Activated T-cell treated with anti-CD3 and anti-CD28 coated beads, Interleukin-2, amount 50 U/mL, for 1 hour (primary cell): ENCODE data around the gene NFIA.
"Not testable (repeated sequence)": the region's sequence is repeated elsewhere in the genome, so short reads cannot be mapped to it uniquely, and the experiment has no call there.

Experiments
- DNase-seq: peaks from one replicate; pipeline ENCODE4 v3.0.0-alpha.2; 2020

NFIA gene

DNA sequence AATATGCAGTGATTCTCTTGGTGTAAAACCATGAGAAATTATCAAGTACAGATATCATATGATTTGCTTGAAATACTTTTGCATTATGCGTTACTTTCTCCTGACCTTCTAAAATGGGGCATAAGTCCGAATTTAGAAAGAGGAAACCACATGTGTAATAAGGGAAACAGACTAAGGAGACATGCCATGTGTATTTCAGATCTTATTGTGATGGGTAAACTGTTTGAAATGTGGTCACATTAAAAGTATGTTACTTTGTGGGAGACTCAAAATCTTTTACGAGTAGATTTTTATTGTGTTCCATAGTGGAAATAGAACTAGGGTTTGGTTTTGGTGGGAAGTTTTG lies 173.0 kb downstream of the NFIA start:
- DNase-seq, result no peak

DNA sequence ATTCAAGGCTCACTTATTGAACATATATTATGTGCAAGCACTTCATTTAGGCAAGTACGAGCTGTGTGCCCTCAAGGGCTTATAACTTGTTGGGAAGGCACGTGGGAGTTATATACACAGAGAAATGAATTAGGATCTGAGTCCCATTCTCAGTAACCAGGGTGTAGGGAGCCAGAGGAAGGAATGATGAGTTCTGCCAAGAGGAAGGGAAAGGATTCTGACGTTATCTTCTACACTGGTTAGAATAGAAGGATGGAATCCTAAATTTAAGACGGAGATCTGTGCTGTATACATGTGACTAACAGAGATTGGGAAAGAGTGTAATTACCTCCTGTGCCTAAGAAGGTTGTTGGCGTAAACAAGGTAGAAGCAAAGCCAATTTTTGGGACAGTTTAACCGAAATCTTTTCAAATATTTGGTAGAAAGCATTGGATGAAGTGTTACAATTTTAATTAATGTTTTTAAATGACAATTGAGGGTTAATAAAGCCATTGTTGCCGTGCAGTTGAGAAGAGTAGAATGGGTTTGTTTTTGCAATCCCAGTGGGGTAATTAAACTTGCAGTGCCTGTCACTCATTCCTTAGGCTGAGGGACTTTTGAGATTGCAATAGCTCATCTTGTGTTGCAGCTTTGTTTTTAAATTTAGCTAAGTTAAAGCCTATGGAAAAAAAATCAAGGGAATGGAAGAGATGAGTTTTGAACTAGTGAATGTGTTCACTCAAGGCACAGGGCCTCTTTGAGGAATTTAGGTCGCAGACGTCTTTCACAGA lies 177.2 kb downstream of the NFIA start:
- DNase-seq, result no peak

DNA sequence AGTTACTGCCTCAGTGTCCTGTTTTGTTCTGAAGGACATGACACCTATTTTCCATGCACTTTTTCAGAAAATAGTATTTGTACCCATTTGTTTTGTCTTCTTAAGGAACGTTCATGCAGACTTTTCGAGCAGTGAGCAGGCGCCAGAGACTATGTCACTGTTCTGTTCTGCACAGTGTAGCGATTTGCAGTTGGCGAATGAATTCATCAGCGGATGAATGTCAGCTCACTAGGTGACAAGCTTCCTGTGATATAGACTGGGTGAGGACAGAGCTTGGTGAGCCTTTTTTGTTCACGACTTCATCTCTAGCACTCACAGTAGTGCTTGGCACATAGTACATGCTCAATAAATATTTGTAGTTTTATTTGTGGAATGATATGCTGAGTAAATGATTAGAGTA lies 177.8 kb downstream of the NFIA start:
- no peak for DNase-seq

DNA sequence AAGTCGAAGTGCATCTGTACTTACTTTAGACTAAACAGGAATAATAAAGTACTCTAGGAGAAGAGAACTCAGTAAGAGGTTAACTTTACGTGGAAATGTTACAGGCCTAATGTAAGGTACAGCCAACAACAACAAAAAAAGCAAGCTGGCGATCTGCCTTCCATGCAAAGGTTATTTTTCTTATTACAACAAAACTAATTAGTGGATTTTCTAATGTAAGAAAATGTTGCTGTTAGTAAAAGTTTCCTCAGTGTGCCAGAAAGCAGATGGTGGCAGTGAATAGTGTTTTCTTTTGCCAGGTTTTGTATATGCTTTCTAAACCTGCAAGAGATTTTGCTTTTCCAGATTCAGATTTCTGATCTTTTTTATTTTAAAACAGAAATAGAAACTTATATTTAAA lies 179.2 kb downstream of the NFIA start:
- no peak for DNase-seq

- no peak for DNase-seq
Observed at GRCh38 chr1:61263905-61264824, 181.8 kb downstream of the NFIA start.

DNA sequence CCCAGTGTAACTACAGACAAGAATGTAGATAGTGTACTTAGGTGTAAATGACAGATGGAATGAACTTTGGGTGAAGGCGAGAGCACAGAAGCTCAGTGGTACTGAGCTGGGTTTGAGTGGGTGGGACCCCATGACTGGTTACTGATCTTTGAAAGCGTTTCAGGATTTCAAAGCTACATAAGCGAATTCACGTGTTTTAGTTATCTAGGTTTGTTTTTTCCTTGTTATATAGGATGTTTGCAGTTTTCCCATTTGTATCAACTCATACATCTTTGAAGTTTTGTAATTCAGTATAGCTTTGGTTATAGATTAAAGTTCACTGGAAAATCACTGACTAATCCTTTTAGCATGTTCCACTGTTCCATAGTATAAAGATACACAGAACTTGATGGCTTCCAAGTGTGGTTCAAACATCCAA lies 182.5 kb downstream of the NFIA start:
- no peak for DNase-seq

DNA sequence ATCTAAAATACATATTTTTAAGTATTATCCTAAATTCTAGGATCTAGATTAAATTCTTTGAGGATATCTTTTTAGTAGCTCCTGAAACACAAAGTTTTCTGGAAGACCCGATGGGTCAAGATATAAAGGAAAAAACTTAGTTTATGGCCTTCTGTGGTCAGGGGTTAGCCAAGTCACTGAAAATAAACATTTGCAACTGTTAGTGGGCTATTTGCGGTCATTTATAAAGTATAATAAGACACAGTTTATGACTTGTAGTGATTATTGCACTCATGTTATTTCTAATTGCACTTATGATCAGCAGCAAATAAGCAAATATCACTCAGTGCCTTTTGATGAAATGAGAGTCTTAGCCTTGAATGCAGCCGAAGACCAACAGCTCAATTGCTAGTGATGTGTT lies 183.3 kb downstream of the NFIA start:
- DNase-seq, result no peak

DNA sequence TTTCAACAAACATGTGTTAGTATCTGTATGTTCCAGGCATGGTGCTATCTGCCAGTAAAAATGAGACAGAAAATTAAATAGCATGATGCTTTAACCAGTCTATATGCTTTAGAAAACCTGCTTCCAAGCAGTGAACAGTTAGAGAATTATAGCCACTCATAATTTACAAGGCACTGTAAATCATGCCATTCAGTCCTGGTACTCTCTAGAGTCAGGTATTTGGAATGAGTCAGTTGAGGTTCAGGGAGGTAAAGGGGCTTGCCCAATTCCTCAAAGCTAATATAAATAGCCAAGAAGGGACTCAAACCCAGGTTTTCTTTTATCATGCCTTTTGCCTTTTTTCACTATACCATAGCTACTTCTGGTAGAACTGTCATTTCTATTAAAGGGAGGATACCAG lies 184.4 kb downstream of the NFIA start:
- no peak for DNase-seq

DNA sequence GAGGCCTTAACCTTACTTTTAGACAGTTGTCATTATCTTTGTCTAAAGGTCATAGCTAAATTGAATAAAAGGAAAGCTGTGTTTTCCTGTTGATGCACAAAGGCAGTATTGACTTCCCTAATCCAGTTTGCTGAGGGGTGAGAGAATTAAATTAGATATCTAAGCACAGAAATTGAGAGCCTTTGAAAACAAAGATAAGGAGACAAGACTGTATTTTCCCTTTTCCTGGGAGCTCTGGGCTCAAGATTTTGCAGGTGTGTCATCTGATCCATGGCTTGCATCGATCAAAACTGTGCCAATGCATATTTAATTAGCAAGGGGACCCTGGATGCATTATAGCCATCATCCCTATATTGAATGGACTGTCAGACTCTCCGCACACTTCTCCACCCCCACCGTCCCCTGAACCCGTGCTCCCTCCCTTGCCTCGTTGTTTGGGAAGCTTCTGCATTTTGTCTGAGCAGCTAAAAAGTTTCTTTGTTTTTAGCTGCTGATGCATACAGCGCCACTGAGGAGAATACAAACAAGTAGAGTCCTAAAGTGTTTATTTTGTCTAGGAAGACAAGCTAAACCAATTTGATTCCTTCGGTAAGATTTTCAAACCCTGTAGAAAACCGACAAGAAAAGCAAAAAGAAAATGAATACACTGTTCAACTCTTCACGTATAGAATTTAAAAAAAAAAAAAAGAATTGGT lies 186.3 kb downstream of the NFIA start:
- DNase-seq, result no peak

GRCh38 chr1:61269602-61270001 lies 187.2 kb downstream of the NFIA start:
- no peak for DNase-seq

DNA sequence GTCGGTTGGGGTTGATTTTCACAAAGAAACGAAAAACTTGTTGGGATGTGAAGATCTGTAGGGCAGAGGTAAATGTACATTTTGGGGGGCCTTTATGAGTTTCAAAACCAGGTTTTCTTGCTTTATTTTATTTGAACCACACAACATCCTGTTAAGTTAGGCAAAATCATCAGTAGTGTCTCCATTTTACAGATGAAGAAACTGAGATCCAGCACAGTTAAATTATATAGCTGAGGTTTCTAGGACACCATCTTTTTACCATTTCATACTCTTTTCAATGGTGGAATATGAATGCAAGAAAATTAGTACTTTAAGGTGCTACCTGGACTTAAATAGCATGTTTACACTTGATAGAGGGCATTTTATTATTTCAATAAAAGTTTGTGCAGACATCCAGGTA lies 187.7 kb downstream of the NFIA start:
- DNase-seq, result no peak

- DNase-seq, result no peak
Observed at GRCh38 chr1:61270761-61271411, 188.5 kb downstream of the NFIA start.

DNA sequence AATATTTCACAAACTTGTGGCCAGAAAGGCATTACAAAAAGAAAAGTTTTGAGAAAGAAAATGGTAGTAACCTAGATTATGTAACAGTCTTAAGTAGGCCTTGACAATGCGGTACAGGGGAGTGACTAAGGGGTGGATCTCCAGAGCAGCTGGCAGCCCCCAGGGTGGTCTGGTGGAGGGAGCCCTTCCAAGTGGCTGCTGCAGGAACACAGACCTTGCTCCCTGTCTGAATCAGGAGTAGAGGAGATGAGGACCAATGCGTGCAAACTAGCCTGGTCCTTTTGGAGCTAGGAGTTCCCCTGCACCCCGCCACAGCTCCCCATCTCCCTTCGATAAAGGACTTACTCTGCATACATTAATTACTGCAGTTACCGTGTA lies 189.0 kb downstream of the NFIA start:
- no peak for DNase-seq

- no peak for DNase-seq
Observed at GRCh38 chr1:61273167-61273705, 190.9 kb downstream of the NFIA start.

DNA sequence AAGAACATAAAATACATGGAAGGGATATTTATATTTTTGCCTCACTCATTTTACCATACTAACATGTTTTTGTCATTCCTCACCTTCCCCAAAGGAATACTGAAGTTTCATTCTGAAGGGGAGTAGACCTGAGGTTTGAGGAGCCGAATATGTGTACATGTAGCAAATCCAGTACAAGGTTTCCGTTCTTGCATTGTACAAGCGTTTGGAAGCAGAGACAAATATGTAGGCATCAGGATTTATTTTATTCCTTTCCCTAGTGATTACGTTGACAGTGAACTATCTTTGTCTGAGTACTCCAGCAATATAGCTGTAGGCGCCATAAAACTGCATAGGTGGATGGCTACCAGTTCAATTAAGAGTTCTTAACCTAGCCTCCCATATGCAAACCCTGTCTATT lies 191.5 kb downstream of the NFIA start:
- no peak for DNase-seq

GRCh38 chr1:61274939-61275338 lies 192.6 kb downstream of the NFIA start:
- no peak for DNase-seq

DNA sequence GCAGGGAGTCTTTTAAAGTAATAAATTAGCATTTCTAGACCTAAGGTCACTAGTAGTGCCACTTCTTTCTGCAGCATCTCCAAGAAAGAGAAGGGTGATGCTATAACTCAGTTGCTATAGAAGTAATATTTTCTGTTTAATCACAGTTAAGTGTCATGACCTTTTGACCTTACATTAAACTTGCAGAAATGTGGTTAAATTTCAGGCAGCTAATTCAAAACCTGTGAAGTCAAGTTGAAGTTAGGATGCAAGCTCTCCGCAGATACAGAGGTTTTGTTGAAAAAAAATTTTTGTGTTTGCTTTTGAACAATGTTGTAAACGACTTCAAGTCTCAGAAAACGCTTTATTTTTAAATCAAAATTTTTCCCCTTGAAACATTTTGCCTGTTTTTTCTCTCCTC lies 193.9 kb downstream of the NFIA start:
- no peak for DNase-seq

DNA sequence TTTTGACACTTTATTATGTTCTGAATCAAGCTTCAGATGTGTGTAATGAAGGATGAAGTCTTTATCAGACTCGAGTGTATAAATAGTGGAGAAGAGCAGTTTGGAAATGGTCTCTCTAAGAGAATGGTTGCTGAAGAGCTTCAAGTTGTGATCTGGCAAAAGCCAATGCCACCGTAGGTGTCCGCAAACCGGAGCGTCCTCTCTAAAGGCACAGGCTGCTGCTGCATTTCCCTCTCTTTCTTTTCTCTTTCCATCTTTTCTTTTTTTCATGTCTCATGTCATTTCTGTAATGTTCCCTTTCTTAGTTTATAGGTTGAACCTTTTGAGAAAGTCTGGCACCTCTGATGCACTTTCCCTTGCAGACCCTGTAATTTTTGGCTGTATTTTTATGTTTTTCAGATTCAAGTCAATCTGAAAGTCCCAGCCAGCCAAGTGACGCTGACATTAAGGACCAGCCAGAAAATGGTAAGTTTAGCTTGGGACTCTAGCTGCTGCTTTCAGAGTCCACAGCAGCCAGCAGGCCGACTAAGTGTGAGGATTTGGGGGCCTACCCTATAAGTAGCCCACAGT lies 194.8 kb downstream of the NFIA start:
- no peak for DNase-seq

- DNase-seq, result not testable (repeated sequence)
Observed at GRCh38 chr1:61278503-61278902, 196.1 kb downstream of the NFIA start.

DNA sequence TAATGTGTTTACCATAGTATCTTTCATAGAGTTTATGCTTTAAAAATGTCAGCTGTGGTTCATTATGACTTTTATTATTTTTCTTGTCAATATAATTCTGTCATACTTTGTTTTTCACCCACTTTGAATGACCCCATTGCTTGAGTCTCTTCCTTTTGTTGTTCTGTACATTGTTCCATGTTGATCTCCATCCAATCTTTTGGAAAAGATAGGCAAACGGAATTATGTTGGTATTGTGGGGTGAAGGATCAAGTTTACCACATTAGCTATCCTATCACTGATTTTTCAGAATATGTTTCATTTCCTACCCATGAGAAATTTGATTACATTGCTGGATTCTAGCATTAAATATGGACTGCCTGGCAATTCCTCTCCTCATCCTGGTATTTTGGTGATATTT lies 196.6 kb downstream of the NFIA start:
- no peak for DNase-seq

DNA sequence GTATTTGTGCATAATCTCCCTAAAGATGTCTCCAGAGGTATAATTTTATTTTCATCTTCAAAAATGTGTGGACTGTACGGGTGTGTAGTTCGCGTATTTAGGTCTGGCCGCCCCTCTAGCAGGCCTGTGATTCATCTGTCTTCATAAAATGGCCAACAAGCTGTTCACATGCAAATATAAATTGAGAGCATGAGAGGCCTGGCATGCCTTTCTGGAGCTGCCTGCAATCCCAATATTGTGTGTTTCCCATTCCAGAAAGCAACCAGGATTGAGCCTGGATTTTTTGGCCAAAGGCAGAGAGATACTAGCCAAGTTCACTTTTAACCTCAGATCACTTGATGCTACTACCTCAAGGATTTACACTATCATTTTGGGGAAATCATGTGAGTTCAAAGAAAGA lies 197.2 kb downstream of the NFIA start:
- DNase-seq, result no peak

GRCh38 chr1:61280452-61280851 lies 198.1 kb downstream of the NFIA start:
- DNase-seq, result no peak

DNA sequence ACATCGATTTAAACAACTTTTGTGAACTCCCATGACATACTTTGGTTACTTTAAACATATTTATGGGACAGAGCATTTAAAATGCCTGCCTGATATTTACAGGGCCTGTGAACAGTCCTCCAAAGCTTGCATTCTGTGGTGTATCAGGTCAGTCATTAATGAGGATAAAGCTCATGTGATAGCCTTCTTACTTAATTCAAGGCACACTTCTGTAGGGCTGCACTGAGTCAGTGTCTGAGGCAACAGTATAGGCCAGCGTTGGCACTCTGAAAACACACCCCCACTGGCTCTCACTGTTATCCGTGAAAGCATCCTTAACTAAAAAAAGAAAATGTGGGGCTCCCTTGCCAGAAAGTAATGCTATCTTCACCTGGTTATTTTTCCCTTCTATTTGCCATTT lies 200.0 kb downstream of the NFIA start:
- DNase-seq, result no peak
